ENCODE measurements around the gene ACD. TPM values are rescaled to one million over a fixed set of nuclear protein-coding genes. Genes with fewer than 3 reads are reported as not detected.

The ACD gene
- total and polyA plus RNA-seq, 2 donors (not counting 1 experiment from before 2014, with no cell fraction given), result 47.6 to 71.4 TPM

- no peaks in the 10 kb centered on the region for H3K27me3 Mint-ChIP-seq
- H3K27me3 ChIP-seq (replicated peaks in 1 of 4; ENCODE audit: control extremely low read depth in 1 of 4, control insufficient read depth in 3 of 4, insufficient read depth in 4 of 4, low read length in 3 of 4), result no peaks in the 10 kb centered on the region
- ChIA-PET CTCF (interaction anchor here (0.8 to 11.7 kb wide), 13 partner anchors 11 to 367 kb away, joined by 3 to 136 read pairs (median 9); partner anchors contain the start of genes GFOD2, NRN1L and NUTF2), POLR2A (interaction anchor here (0.5 to 2.0 kb wide), 2 partner anchors 46 to 694 kb away, joined by 3 to 4 read pairs; partner anchors contain the start of gene GFOD2)
- H3K36me3 ChIP-seq (replicated peaks in 1 of 2; ENCODE audit: control extremely low read depth in 1 of 2, control insufficient read depth in 1 of 2, extremely low read depth in 1 of 2, insufficient read depth in 2 of 2, low read length in 1 of 2), result no peaks in the 10 kb centered on the region
- no peaks in the 10 kb centered on the region for H3K9me3 Mint-ChIP-seq (ENCODE audit: insufficient read depth)
- H2AFZ ChIP-seq (ENCODE audit: insufficient read depth, low read depth, low read length, poor library complexity, severe bottlenecking), result no peak overlapping the region
- ATAC-seq (ENCODE audit: low read depth) (no peak), DNase-seq (peak; percentile 14)
- H3K9ac ChIP-seq (ENCODE audit: low read length), result no peak overlapping the region
- WGBS (ENCODE audit: insufficient coverage), result 42% methylated on average over 16 of the region's 21 CpGs
- H3K4me2 ChIP-seq (replicated peaks; ENCODE audit: low read depth, low read length, poor library complexity, severe bottlenecking), result no peak overlapping the region
- no peak overlapping the region for H3K4me3 Mint-ChIP-seq
- H3K27ac Mint-ChIP-seq, result peak overlapping the region; percentile 53
- H3K4me3 ChIP-seq (ENCODE audit: control extremely low read depth in 1 of 5, extremely low read depth in 1 of 5, insufficient read depth in 1 of 5, low read depth in 2 of 5, low read length in 4 of 5), result no peak overlapping the region
- no peaks in the 10 kb centered on the region for H3K9me3 ChIP-seq (ENCODE audit: control extremely low read depth in 1 of 3, control insufficient read depth in 2 of 3, insufficient read depth in 1 of 3, low read length in 2 of 3)
- H3K27ac ChIP-seq (ENCODE audit: low read length in 2 of 2), result no peak overlapping the region
- no peak for TF ChIP-seq EZH2 (IDR thresholded peaks at IDR 0.05; ENCODE audit: borderline replicate concordance, insufficient read depth, low read depth, low read length, poor library complexity, severe bottlenecking)
- TF ChIP-seq CTCF (IDR thresholded peaks at IDR 0.05), result no peak
- H3K4me1 ChIP-seq (ENCODE audit: control insufficient read depth in 2 of 2, insufficient read depth in 2 of 2, low read length in 2 of 2), result peaks cover 14 to 28% of the 10 kb centered on the region in 2 donors
- H3K79me2 ChIP-seq (ENCODE audit: control insufficient read depth, insufficient read depth, low read length), result no peaks in the 10 kb centered on the region
- no peaks in the 10 kb centered on the region for H4K20me1 ChIP-seq (ENCODE audit: control insufficient read depth, insufficient read depth, low read length, poor library complexity, severe bottlenecking)
- intact Hi-C loops (cut with micrococcal nuclease), result loop anchor here (2.0 kb wide), 1 partner anchor 45 kb away; the partner anchor contains the start of gene GFOD2
- H3K4me1 Mint-ChIP-seq, result peaks cover 31% of the 10 kb centered on the region
Observed at GRCh38 chr16:67673712-67674580, 13.9 kb upstream of the ACD start.
